ENCODE measurements around the gene TMCC3. TPM values are rescaled to one million over a fixed set of nuclear protein-coding genes. Genes with fewer than 3 reads are reported as not detected.

The TMCC3 gene
- total RNA-seq, 2 donors from 2014 or later: 2.5 to 4.2 TPM

- peaks cover 4% of the 10 kb centered on the region for H3K4me1 Mint-ChIP-seq
- no peak overlapping the region for H3K27ac ChIP-seq (ENCODE audit: low read depth, low read length)
- no peak overlapping the region for H3K9ac ChIP-seq (ENCODE audit: extremely low read depth, low read length, poor library complexity, severe bottlenecking)
- no peak overlapping the region for H3K4me3 Mint-ChIP-seq
- H3K4me1 ChIP-seq (ENCODE audit: control insufficient read depth, insufficient read depth, low read length): no peaks in the 10 kb centered on the region
- no peak overlapping the region for H3K4me3 ChIP-seq (ENCODE audit: low read length)
- H3K27me3 ChIP-seq (ENCODE audit: control insufficient read depth, insufficient read depth, low read length, poor library complexity, severe bottlenecking): no peaks in the 10 kb centered on the region
- H3K27ac Mint-ChIP-seq: no peak overlapping the region
- H3K9me3 ChIP-seq (ENCODE audit: control insufficient read depth, low read length): no peaks in the 10 kb centered on the region
- H3K36me3 ChIP-seq (ENCODE audit: control insufficient read depth, insufficient read depth, low read length): no peaks in the 10 kb centered on the region
- H3K27me3 Mint-ChIP-seq (ENCODE audit: insufficient read depth): peaks cover 7% of the 10 kb centered on the region
- H3K36me3 Mint-ChIP-seq (ENCODE audit: low read depth): no peaks in the 10 kb centered on the region
- DNase-seq: no peak
- WGBS, 2 experiments (ENCODE audit: insufficient coverage in 1 of 2, insufficient read length in 1 of 2): 93 to 95% methylated on average over 8 to 10 of the region's 10 CpGs
- H3K9me3 Mint-ChIP-seq: no peaks in the 10 kb centered on the region
- TF ChIP-seq CTCF (conservative IDR thresholded peaks at IDR 0.05): no peak
These were observed 10.0 kb downstream of the TMCC3 start for GRCh38 chr12:94640134-94640928.

- Mint-ChIP-seq H3K4me1 (peaks cover 4% of the 10 kb centered on the region), H3K9me3 (no peaks in the 10 kb centered on the region), H3K4me3 (no peak overlapping the region), H3K27me3 (ENCODE audit: insufficient read depth) (peaks cover 5% of the 10 kb centered on the region), H3K36me3 (ENCODE audit: low read depth) (no peaks in the 10 kb centered on the region), H3K27ac (no peak overlapping the region)
- Histone ChIP-seq H3K9me3 (ENCODE audit: control insufficient read depth, low read length) (no peaks in the 10 kb centered on the region), H3K4me1 (ENCODE audit: control insufficient read depth, insufficient read depth, low read length) (no peaks in the 10 kb centered on the region), H3K27me3 (ENCODE audit: control insufficient read depth, insufficient read depth, low read length, poor library complexity, severe bottlenecking) (no peaks in the 10 kb centered on the region), H3K27ac (ENCODE audit: low read depth, low read length) (no peak overlapping the region), H3K4me3 (ENCODE audit: low read length) (no peak overlapping the region), H3K9ac (ENCODE audit: extremely low read depth, low read length, poor library complexity, severe bottlenecking) (no peak overlapping the region), H3K36me3 (ENCODE audit: control insufficient read depth, insufficient read depth, low read length) (no peaks in the 10 kb centered on the region)
- 89 to 90% methylated on average over 1 of the region's 1 CpG for WGBS, 2 experiments (ENCODE audit: insufficient coverage in 1 of 2, insufficient read length in 1 of 2)
- TF ChIP-seq CTCF (conservative IDR thresholded peaks at IDR 0.05): no peak
- no peak for DNase-seq
These were observed 11.8 kb downstream of the TMCC3 start for GRCh38 chr12:94638521-94638920.

- no peaks in the 10 kb centered on the region for H3K36me3 ChIP-seq (ENCODE audit: control insufficient read depth, insufficient read depth, low read length)
- 93 to 96% methylated on average over 3 to 4 of the region's 4 CpGs for WGBS, 2 experiments (ENCODE audit: insufficient coverage in 1 of 2, insufficient read length in 1 of 2)
- Mint-ChIP-seq H3K4me3 (no peak overlapping the region), H3K4me1 (peaks cover 8% of the 10 kb centered on the region), H3K9me3 (no peaks in the 10 kb centered on the region), H3K27me3 (ENCODE audit: insufficient read depth) (peaks cover 5% of the 10 kb centered on the region), H3K27ac (no peak overlapping the region), H3K36me3 (ENCODE audit: low read depth) (no peaks in the 10 kb centered on the region)
- H3K27ac ChIP-seq (ENCODE audit: low read depth, low read length): no peak overlapping the region
- no peaks in the 10 kb centered on the region for H3K4me1 ChIP-seq (ENCODE audit: control insufficient read depth, insufficient read depth, low read length)
- H3K9ac ChIP-seq (ENCODE audit: extremely low read depth, low read length, poor library complexity, severe bottlenecking): no peak overlapping the region
- H3K4me3 ChIP-seq (ENCODE audit: low read length): no peak overlapping the region
- no peaks in the 10 kb centered on the region for H3K9me3 ChIP-seq (ENCODE audit: control insufficient read depth, low read length)
- no peak for TF ChIP-seq CTCF (conservative IDR thresholded peaks at IDR 0.05)
- H3K27me3 ChIP-seq (ENCODE audit: control insufficient read depth, insufficient read depth, low read length, poor library complexity, severe bottlenecking): no peaks in the 10 kb centered on the region
- no peak for DNase-seq
These were observed 12.8 kb downstream of the TMCC3 start for GRCh38 chr12:94637390-94638113.

Data from endodermal cell (in vitro differentiated cells).